ENCODE data around the gene POR.

- TF ChIP-seq RXRA (IDR thresholded peaks at IDR 0.05; ENCODE audit: borderline replicate concordance, low read depth) (no peak), EP300 (IDR thresholded peaks at IDR 0.05; ENCODE audit: borderline replicate concordance in 1 of 2, low read depth in 1 of 2, low read length in 1 of 2) (no peak), ZBTB33 (IDR thresholded peaks at IDR 0.05; ENCODE audit: borderline replicate concordance, low read depth) (no peak), MAX (IDR thresholded peaks at IDR 0.05; ENCODE audit: low read depth) (no peak), USF2 (IDR thresholded peaks at IDR 0.05; ENCODE audit: borderline replicate concordance, low read depth, low read length) (no peak), MXI1 (IDR thresholded peaks at IDR 0.05; ENCODE audit: low read depth, low read length) (no peak), YY1 (IDR thresholded peaks at IDR 0.05; ENCODE audit: low read depth) (no peak)
- TF ChIP-seq, protein P1, sequence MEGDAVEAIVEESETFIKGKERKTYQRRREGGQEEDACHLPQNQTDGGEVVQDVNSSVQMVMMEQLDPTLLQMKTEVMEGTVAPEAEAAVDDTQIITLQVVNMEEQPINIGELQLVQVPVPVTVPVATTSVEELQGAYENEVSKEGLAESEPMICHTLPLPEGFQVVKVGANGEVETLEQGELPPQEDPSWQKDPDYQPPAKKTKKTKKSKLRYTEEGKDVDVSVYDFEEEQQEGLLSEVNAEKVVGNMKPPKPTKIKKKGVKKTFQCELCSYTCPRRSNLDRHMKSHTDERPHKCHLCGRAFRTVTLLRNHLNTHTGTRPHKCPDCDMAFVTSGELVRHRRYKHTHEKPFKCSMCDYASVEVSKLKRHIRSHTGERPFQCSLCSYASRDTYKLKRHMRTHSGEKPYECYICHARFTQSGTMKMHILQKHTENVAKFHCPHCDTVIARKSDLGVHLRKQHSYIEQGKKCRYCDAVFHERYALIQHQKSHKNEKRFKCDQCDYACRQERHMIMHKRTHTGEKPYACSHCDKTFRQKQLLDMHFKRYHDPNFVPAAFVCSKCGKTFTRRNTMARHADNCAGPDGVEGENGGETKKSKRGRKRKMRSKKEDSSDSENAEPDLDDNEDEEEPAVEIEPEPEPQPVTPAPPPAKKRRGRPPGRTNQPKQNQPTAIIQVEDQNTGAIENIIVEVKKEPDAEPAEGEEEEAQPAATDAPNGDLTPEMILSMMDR (IDR thresholded peaks at IDR 0.05), result no peak
These were observed 38.7 kb upstream of the POR start for GRCh38 chr7:75876126-75876881.
